HG03280 (cell line): ENCODE measurements around the gene SQOR.

Source experiments
- ATAC-seq: cut with Tn5 transposase; IDR thresholded peaks from one replicate; pipeline ENCODE4 v1.9.1; 2021; ENCODE audit warnings: mild to moderate bottlenecking, moderate library complexity; ENCODE audit not compliant: unreplicated experiment

The SQOR gene

DNA sequence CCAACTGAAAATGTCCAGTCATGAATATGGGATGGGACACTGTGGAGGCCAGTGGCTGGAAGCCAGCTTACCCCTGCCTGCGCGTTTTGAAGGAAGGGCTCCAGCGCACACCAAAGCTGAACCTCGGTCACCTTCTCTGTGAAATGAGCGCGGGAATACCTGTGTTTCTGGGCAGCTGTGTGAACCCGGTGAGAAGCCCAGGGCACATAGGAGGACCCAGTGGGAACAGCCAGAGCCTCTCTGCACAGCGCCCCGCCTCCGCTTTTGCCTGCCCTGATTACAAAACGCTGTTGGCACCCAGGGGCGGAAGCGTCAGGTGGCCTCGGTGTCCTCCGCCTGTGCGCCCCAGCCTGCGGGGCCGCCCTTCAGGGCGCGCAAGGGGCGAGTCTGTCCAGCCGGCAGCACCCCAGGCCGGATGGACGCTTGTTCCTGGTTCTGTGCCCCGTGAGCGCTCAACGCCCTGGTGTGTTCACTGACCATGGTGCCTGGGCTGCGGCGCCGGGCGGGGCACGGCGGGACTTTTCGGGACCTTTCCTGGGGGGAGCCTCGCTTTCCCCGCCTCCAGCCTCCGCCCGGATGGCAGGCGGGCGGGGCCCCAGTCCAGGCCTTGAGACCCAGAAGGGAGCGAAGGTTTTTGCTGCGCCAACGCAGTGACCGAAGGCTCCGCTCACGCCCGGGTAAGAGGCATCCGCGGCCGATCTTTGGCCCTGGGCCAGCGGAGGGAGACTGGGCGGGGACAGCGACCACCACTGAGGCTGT is at the start of gene SQOR:
Gene SQOR, plus strand, starts transcription at position 598 of the 759 bp plus-strand sequence. CDS start 23,895 bp downstream, outside the sequence.
- ATAC-seq = peak; percentile 71

DNA sequence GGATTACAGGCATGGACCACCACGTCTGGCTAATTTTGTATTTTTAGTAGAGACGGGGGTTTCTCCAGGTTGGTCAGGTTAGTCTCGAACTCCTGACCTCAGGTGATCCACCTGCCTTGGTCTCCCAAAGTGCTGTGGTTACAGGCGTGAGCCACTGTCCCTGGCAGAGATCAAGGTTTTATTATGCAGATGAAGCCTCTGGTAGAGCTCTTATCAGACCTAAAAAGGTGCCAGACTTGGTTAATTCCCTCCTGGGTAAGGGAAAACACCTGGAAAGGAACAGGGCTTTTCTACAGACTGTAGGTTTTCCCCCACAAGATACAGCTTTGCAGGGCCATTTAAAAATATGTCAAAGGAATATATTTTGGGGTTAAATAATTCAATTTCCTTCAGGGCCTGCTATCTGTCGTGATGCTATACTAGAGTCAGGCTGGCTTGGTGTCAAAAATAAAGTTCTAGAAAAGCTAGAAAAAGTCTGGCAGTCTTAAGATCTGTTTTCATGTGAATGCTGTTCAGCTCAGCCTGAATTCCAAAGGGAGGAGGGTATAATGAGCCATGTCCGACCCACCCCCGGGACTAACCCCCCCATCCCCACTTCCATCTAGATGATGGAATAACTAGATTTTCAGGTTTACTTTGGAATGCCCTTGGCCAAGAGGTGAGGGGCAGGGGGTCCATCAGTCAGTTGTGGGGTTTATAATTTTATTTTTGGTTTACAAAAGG is 49.6 kb upstream of the SQOR start:
- no peak for ATAC-seq

DNA sequence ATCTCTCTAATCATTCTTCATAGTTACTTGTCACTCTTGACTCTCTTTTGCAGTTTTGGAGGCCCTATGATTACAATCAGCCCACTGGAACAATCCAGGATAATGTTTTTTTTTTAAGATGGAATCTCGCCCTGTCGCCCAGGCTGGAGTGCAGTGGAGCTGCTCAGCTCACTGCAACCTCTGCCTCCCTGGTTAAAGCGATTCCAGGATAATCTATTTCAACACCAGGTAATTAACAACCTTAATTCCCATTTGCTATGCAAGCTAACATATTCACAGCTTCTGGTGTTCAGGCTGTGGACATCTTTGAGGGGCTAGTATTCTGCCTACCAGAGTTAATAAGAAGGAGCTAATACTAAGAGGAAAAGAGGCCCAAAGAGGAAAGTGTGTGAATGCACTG is 48.7 kb upstream of the SQOR start:
- no peak for ATAC-seq

DNA sequence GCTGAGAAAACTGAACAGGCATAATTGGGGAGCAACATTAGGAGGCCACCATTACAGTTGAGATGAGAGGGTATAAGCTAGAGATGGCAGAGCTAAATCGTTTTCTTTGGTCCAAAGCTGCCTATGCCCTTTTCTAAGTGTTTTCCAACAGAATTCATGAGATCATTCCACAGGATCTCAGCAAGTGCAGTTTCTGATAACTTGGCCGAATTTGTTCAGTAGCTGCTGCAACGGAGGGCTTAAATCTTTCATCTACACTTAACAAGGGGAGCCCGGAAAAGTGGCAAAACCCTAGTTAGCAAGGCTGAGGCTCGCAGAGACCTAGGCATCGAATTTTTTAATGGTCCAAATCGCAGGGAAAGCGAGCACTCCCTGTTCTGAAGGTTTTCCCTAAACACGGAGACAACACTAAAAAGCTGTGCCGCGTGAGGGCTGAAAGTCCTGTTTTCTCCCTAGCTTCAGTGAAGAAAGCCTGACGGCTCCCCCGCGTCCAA is 48.2 kb upstream of the SQOR start:
- ATAC-seq = peak; percentile 6

DNA sequence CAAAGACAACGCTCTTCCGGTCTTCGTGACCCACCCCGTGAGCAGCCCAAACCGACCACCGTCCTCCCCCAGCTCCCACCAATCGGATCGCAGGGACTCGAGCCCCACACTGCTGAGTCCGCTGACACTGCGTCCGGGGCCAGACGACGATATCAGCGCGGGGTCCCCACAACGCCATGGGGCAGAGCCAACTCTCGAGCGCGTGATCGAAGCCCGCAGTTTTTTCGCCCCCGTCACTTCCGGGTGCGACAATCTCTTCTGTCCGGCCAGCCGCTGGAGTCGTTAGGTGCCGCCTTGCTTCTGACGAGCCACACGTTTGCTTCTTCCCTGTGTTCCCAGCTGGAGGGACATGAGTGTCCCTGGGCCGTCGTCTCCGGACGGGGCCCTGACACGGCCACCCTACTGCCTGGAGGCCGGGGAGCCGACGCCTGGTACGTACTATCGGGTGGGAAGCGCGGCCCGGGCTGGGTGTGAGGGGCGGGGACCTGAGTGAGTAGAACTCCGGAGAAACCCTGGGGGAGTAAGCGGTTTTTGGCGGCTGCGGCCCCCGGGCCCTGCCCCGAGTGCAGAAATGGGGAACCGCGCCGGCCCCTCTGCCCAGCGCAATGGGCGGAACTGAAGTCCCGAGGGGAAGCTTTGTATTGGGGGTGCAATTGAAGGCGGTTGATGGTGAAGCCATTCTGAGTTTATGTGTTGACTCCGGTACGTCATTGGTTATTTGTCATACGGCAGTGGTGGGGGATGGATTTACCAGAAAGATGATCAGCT is 47.5 kb upstream of the SQOR start, which contains the start of gene BLOC1S6:
Gene BLOC1S6, plus strand, starts transcription at position 285 of the 768 bp plus-strand sequence. Its CDS starts 65 bp downstream, at position 350.
- ATAC-seq = peak; percentile 80

DNA sequence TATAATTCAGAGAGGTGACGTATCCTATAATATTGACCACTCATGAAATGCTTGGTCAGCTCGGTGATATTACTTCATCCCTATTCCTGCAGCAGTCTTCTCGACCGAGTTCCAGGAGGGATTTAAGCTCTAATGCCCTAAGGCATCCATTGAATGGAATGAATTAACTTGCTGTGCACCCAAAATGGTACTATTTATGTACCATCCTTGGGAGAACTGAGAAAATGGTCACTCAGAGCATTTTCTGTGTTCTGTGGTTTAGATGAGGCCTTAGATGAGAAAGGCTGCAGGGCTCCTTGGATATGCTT is 47.0 kb upstream of the SQOR start:
- ATAC-seq = no peak

DNA sequence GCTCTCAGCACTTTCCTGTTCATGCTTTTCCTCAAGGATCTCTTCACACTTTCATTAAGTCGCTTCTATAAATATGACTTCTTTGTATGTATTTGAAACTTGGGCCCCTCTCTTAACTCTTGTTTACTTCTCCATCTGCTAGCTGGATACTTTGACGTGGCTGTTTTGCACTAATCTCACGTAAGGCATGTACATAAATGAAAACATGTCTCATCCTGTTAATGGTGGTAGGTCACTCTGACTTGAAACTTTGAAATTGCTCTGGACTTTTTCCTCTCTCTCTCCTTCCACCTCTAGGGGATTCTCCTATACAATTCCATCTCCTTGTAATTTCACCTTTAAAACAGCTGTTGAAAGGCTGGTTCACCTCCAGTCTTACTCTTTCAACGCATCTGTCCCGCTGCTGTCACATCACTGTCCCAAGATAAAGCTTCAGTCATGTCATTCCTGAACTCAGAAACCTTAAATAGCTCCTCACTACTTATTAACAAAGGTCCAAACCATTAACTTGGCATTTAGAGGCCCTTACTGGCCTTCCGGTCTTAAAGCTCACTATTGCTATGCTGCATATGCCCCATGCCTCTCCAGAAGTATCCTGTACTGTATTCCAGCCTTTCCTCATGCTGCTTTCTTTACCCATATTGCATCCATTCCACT is 46.5 kb upstream of the SQOR start:
- ATAC-seq = no peak

DNA sequence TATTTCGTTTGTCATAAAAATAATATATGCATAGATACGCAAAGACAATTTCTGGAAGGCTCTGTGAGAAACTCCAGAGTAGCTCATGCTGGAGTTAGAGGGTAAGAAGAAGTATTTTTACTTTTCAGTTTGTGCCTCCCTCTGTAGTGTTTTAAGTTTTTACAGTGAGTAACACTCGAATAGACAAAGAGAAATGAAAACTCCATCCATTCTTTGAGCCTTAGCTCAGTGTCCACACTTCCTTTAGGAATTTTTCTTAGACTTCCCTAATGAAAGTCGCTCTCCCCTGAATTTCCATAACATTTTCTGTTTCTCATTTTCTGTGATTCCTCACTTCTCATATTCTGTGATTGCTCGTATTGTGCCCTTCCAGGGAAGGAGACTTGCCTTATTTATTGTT is 45.6 kb upstream of the SQOR start:
- no peak for ATAC-seq

DNA sequence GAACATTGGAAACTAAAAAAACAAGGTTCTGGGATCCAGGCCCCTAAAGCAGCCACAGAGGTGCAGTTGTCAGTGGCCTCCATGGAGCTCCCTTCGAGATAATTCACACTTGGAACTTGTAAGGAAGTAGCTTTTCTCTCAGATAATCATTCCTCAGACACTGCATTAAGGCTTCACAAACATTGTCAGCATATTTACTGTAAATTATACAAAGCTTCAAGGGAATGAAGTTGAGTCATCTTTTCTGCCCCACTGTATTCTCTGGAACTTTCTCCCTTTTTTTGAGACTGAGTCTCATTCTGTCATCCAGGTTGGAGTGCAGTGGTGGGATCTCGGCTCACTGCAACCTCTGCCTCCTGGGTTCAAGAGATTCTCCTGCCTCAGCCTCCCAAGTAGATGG is 40.5 kb upstream of the SQOR start:
- no peak for ATAC-seq

DNA sequence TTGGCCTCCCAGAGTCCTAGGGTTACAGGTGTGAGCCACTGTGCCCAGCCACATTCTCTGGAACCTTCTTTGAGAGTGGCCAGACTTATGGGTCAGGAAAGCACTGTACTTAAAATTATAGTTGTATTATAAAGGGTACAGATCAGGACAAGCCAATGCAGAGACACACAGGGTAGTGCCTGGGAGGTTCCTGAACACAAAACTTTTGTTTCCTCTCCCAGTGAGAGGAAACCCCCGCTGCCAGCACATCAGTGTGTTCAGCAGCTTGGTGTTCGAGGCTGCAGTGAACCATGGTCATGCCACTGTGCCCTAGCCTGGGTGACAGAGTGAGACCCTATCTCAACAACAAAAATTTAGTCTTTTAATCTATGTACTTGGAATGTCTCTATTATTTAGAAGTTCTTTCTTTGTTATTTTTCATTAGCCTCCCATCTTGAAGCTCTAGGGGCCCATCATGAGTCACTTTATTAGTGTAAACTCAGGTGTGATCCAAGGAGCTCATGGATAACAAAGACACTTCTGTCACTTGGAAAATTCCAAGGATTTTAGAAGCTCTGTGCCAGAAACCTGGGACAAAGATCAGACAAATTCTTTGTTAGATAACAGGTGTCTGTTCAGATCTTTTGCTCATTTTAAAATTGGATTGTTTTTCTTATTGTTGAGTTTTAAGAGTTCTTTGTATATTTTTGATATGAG is 39.8 kb upstream of the SQOR start:
- ATAC-seq = no peak

DNA sequence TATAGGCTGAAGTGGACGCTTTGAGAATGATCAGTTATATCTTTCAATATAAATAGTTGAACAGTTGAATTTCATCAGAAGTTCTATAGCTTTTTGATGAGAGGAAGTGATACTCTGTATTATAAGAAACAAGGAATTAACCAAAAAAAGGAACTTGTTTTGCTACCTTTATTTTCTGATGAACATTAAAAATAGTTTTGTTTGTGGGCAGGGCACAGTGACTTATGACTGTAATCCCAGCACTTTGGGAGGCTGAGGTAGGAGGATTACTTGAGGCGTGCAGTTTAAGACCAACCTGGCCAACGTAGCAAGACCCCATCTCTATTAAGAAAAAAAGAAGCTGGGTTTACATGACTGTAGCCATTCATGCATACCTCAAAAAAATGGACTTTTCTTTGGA is 30.9 kb upstream of the SQOR start:
- ATAC-seq = no peak

DNA sequence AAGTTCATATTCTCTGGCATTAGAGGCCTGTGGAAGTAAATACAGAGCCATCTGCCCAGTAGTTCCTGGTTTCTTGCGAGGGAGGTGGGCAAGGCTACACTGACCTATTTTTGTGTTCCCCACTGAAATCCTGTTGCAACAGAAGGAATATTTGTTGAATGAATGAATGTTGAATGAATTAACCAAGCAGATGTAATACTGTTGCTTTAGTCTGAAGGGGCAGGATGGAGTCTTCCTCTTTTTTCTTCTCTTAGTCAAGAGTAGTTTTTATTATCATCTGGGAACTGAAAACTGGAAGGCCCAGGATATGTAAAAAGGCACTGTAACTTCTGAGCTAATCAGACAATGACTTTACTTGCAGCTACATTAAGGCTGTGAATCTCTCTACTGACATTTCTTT is 30.5 kb upstream of the SQOR start:
- no peak for ATAC-seq

DNA sequence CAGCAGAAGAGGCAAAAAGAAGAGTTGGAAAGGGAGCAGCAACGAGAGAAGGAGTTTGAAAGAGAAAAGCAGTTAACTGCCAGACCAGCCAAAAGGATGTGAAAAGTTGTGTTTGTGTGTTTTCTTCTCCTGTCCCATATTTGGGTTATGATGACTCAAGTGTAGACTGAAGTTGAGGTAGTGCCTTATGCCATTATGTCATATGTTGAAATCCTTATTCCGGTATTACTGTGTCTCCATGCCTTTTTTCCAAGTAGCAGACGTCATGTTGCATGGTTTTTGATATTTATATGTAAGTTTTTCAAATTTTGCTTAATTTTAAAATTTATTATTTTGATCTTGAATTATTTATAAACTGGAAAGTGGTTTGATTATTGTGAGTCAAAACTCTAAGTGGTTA is 28.4 kb upstream of the SQOR start:
- ATAC-seq = no peak

DNA sequence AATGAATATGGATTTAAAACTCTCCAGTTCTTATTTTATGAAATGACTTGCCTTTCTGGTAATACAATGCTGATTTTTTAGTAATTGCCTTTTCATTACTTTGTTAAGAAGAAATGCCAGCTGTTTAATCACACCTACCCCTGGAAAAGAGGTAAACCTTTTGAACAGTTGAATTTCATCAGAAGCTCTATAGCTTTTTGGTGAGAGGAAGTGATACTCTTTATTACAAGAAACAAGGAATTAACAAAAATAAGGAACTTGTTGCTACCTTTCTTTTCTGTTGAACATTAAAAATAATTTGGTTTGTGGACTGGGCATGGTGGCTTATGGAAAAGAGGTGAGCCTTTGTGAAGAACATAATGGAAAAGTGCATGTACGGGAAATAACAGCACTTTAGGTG is 28.0 kb upstream of the SQOR start:
- no peak for ATAC-seq

DNA sequence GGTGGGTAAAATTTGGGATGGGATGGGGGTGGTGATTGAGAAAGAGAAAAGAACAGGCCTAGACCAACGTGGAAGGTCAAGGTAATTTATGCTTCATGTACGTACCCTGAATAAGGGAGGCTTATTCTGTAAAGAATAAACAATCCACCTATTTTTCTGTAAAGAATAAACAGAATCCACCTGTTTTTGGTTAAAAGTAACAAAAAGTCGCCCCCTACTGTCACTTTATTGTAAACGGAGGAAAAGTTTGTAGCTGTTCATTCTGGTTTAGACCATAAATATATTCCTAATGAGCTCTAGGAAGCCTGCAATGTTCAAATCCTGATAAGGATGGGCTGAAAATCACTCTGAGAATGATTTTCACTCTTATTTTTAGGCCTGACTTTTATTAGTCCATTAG is 23.5 kb upstream of the SQOR start:
- ATAC-seq = no peak

DNA sequence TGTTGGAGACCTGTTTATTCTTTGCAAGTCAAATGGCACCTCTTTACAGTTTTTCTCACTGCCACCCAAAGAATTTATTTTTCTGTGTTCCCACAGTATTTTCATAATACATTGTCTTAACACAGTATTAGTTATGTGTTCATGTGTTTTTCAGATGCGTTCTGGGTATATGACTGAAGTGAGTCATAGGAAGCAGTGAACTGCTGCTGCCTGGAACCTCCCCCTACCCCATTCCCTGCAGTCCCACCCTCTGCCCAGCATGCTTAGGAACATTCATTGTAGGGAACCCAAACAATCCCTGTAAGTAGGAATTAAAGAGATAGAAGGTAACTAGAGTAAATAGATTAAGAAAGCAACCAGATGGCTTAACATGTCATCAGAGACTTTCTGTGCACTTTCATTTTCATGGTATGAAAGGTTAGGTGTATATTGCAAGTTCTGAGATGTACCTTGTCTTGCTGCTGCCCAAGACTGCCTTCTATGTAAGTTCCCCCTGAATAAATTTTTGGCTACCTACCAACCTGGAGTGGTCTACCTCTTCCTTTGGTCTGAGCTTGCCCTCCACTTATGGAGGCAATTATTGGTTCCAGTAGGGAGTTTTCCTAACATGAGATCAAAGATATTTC is 21.9 kb upstream of the SQOR start:
- ATAC-seq = no peak

DNA sequence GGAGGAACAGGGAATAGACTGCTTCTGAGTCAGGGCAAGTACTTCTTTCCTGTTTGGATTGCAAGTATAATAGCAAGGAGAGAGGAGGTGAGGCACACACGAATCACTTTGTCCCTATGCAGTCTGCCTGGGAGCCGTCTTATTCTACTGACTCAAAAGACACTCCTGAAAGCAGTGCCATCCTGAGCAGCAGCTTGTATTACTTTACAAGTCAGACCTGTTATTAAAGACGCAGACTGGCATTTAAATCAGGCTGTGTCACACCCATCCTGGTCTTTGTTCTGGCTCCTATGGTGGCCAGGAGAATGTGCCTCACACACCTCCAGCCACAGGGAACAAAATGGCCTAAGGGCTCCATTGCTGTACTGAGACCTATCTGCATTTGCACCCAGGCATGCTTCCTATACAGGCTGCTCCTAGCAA is 17.9 kb upstream of the SQOR start:
- ATAC-seq = no peak

DNA sequence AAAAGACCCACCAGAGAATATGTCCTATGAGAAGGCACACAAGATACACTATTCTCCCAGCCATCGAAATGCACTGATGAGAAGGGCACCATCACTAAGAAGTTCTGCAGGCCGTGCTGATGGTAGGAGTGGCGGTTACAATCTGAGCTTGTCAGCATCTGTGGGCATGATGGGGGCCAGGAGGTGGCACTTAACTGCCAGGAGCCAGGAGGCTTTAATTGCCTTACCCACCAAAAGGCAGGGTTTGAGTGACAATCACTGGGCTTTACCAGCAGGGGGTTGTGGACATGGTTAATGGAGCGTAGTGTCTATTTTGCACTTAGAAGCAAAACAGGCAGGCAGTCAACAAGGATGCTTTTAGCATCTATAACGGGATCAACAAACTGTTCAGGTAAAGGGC is 16.0 kb upstream of the SQOR start:
- ATAC-seq = no peak

DNA sequence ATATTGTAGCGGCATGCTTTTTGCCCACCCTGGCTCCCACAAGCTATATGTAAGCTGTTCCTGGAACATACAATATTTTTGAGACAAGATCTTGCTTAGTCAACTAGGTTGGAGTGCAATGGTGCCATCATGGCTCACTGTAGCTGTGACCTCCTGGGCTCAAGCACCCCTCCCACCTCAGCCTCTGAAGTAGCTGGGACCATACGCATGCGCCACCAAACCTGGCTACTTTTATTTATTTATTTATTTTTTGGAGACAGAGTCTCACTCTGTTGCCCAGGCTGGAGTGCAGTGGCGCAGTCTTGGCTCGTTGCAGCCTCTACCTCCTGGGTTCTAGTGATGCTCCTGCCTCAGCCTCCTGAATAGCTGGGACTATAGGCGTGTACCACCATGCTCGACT is 6.7 kb upstream of the SQOR start:
- no peak for ATAC-seq
